Measurements from ENCODE around the gene TGFBR3.
A peak's percentile ranks its signal among the peaks of the same experiment; 100 is the strongest.

TGFBR3 gene

DNA sequence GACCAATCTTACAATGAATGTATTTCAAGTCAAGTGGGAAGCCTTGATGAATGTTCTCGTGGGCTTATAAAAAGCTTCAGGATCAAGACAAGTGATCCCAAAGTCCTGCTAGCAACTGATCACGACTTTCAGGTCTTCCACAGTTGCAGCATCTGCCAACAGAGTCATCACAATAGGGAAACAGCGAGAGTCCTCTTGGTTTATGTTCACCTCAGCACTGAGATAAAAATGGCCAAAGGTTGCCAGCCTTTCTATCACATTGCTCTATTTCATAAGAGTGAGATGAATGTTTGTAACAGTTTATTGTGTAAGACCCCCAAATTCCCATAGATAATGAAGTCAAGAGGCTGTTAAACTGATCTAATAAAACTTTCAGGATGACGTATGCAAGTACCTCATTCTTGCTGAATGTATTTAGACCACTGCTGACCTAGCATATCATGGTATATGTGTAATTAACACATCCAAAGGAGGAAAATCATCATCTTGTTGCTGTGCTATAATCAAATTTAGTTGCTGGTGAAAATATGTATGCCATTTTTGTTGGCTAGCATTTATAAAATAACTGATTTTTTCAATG, 150.6 kb downstream of the TGFBR3 start (continued):
- TF ChIP-seq ZNF518A (tag by site-specific recombination; conservative IDR thresholded peaks at IDR 0.05; ENCODE audit: low read depth) = 0 out of 2 replicates have a peak, but pooled peaks have one; percentile 12
- no peak for TF ChIP-seq ZNF560 (tag by site-specific recombination; IDR thresholded peaks at IDR 0.05; ENCODE audit: borderline replicate concordance)
- no peak for TF ChIP-seq ZNF677 (tag by site-specific recombination; IDR thresholded peaks at IDR 0.05)
- TF ChIP-seq, protein P1, sequence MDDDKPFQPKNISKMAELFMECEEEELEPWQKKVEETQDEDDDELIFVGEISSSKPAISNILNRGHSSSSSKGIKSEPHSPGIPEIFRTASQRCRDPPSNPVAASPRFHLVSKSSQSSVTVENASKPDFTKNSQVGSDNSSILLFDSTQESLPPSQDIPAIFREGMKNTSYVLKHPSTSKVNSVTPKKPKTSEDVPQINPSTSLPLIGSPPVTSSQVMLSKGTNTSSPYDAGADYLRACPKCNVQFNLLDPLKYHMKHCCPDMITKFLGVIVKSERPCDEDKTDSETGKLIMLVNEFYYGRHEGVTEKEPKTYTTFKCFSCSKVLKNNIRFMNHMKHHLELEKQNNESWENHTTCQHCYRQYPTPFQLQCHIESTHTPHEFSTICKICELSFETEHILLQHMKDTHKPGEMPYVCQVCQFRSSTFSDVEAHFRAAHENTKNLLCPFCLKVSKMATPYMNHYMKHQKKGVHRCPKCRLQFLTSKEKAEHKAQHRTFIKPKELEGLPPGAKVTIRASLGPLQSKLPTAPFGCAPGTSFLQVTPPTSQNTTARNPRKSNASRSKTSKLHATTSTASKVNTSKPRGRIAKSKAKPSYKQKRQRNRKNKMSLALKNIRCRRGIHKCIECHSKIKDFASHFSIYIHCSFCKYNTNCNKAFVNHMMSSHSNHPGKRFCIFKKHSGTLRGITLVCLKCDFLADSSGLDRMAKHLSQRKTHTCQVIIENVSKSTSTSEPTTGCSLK (tag by site-specific recombination; IDR thresholded peaks at IDR 0.05) = no peak
- peak; percentile 41; the same call in 1 of the 2 replicates for TF ChIP-seq FEZF1 (tag by site-specific recombination; IDR thresholded peaks at IDR 0.05)
- no peak for TF ChIP-seq SP3 (tag by site-specific recombination; IDR thresholded peaks at IDR 0.05)
- TF ChIP-seq, protein P2, sequence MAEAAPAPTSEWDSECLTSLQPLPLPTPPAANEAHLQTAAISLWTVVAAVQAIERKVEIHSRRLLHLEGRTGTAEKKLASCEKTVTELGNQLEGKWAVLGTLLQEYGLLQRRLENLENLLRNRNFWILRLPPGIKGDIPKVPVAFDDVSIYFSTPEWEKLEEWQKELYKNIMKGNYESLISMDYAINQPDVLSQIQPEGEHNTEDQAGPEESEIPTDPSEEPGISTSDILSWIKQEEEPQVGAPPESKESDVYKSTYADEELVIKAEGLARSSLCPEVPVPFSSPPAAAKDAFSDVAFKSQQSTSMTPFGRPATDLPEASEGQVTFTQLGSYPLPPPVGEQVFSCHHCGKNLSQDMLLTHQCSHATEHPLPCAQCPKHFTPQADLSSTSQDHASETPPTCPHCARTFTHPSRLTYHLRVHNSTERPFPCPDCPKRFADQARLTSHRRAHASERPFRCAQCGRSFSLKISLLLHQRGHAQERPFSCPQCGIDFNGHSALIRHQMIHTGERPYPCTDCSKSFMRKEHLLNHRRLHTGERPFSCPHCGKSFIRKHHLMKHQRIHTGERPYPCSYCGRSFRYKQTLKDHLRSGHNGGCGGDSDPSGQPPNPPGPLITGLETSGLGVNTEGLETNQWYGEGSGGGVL (tag by site-specific recombination; IDR thresholded peaks at IDR 0.05) = 0 out of 2 replicates have a peak, but pooled peaks have one; percentile 22
- TF ChIP-seq ZSCAN30 (tag by site-specific recombination; IDR thresholded peaks at IDR 0.05) = no peak
- peak; percentile 36; the same call in 1 of the 2 replicates for TF ChIP-seq ZNF843 (tag by site-specific recombination; IDR thresholded peaks at IDR 0.05)
- TF ChIP-seq ZBTB21 (tag by site-specific recombination; IDR thresholded peaks at IDR 0.05) = peak; percentile 69
- no peak for TF ChIP-seq ZNF473 (tag by site-specific recombination; IDR thresholded peaks at IDR 0.05)
- TF ChIP-seq ZEB2 (tag by site-specific recombination; IDR thresholded peaks at IDR 0.05) = 0 out of 2 replicates have a peak, but pooled peaks have one; percentile 53
- TF ChIP-seq ZNF704 (tag by site-specific recombination; IDR thresholded peaks at IDR 0.05) = no peak
- TF ChIP-seq ZNF529 (tag by site-specific recombination; IDR thresholded peaks at IDR 0.05; ENCODE audit: insufficient replicate concordance) = no peak

- Histone ChIP-seq H3K4me1 (ENCODE audit: control insufficient read depth, insufficient read depth, low read length) (peaks cover 7% of the 10 kb centered on the region), H3K9me3 (ENCODE audit: control insufficient read depth, insufficient read depth, low read depth, low read length) (no peaks in the 10 kb centered on the region), H3K27ac (ENCODE audit: extremely low read depth, low read depth, low read length) (no peak overlapping the region), H3K36me3 (ENCODE audit: control insufficient read depth in 2 of 2, insufficient read depth in 1 of 2, low read length in 2 of 2) (peaks cover 0 to under 1% of the 10 kb centered on the region in 2 experiments; a peak in 1 of 3 replicates), H3K4me3 (ENCODE audit: low read depth, low read length) (no peak overlapping the region)
- CTCF ChIA-PET = no interaction called here
- POLR2A ChIA-PET = no interaction called here
- TF ChIP-seq ZNF48 (tag by site-specific recombination; IDR thresholded peaks at IDR 0.05) = no peak
- TF ChIP-seq, protein P3, sequence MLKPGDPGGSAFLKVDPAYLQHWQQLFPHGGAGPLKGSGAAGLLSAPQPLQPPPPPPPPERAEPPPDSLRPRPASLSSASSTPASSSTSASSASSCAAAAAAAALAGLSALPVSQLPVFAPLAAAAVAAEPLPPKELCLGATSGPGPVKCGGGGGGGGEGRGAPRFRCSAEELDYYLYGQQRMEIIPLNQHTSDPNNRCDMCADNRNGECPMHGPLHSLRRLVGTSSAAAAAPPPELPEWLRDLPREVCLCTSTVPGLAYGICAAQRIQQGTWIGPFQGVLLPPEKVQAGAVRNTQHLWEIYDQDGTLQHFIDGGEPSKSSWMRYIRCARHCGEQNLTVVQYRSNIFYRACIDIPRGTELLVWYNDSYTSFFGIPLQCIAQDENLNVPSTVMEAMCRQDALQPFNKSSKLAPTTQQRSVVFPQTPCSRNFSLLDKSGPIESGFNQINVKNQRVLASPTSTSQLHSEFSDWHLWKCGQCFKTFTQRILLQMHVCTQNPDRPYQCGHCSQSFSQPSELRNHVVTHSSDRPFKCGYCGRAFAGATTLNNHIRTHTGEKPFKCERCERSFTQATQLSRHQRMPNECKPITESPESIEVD (tag by site-specific recombination; IDR thresholded peaks at IDR 0.05) = 0 out of 2 replicates have a peak, but pooled peaks have one; percentile 16
These were observed 151.2 kb downstream of the TGFBR3 start for GRCh38 chr1:91734761-91735160.
